RWPE2 (cell line): ENCODE data around the gene CCL3.
A peak's percentile ranks its signal among the peaks of the same experiment; 100 is the strongest.
"Not testable (repeated sequence)": the region's sequence is repeated elsewhere in the genome, so short reads cannot be mapped to it uniquely, and the experiment has no call there.

Source experiments
- ATAC-seq: fragments of 200-7000 bp; cut with Tn5 transposase; 3 replicates; pipeline ENCODE4 v1.9.1; 2021; ENCODE audit warnings: low read depth
- DNase-seq: peaks from one replicate; pipeline ENCODE4 v3.0.0-alpha.2; 2020; ENCODE audit warnings: low spot score
- H3K27ac ChIP-seq: fragments of 450-650 bp; 2 replicates; pipeline ENCODE4 v1.5.1; 2017; ENCODE audit warnings: mild to moderate bottlenecking; ENCODE audit not compliant: poor library complexity, severe bottlenecking
- H3K27me3 ChIP-seq: fragments of 250-450 bp; sonication (Bioruptor Pico); 2 replicates; pipeline ENCODE4 v1.5.1; 2021; ENCODE audit warnings: mild to moderate bottlenecking, moderate library complexity; ENCODE audit not compliant: insufficient read depth, poor library complexity, severe bottlenecking
- H3K36me3 ChIP-seq: fragments of 250-450 bp; sonication (Bioruptor Pico); 2 replicates; pipeline ENCODE4 v1.5.1; 2020; ENCODE audit warnings: low read depth, mild to moderate bottlenecking, moderate library complexity
- H3K4me1 ChIP-seq: fragments of 250-450 bp; sonication (Bioruptor Pico); 2 replicates; pipeline ENCODE4 v1.5.1; 2021; ENCODE audit warnings: mild to moderate bottlenecking, moderate library complexity; ENCODE audit not compliant: insufficient read depth, poor library complexity, severe bottlenecking
- H3K4me3 ChIP-seq: fragments of 250-450 bp; sonication (Bioruptor Pico); 2 replicates; pipeline ENCODE4 v1.5.1; 2021; ENCODE audit warnings: mild to moderate bottlenecking, moderate library complexity; ENCODE audit not compliant: severe bottlenecking
- H3K9me3 ChIP-seq: fragments of 250-450 bp; sonication (Bioruptor Pico); 2 replicates; pipeline ENCODE4 v1.5.1; 2021; ENCODE audit warnings: mild to moderate bottlenecking, moderate library complexity; ENCODE audit not compliant: severe bottlenecking
- CTCF ChIP-seq: fragments of 450-650 bp; IDR thresholded peaks from one replicate; pipeline ENCODE4 v1.5.1; 2017; ENCODE audit warnings: mild to moderate bottlenecking, moderate library complexity; ENCODE audit not compliant: poor library complexity, severe bottlenecking

CCL3 gene

GRCh38 chr17:36085765-36086164, 4.2 kb downstream of the CCL3 start:
- no peak for TF ChIP-seq CTCF
- DNase-seq (no peak), ATAC-seq (no peak)
- Histone ChIP-seq H3K36me3 (no peaks in the 10 kb centered on the region), H3K4me1 (no peaks in the 10 kb centered on the region), H3K27me3 (peaks cover 6% of the 10 kb centered on the region), H3K27ac (no peak overlapping the region), H3K9me3 (no peaks in the 10 kb centered on the region), H3K4me3 (no peak overlapping the region)

GRCh38 chr17:36083691-36084090, 6.3 kb downstream of the CCL3 start:
- DNase-seq = not testable (repeated sequence)

GRCh38 chr17:36082482-36083120, 7.3 kb downstream of the CCL3 start:
- H3K36me3 ChIP-seq, H3K27ac ChIP-seq, ATAC-seq, H3K27me3 ChIP-seq, DNase-seq, H3K9me3 ChIP-seq, H3K4me3 ChIP-seq, H3K4me1 ChIP-seq: not testable (repeated sequence)

More at GRCh38 chr17:36083691-36084090, 6.3 kb downstream of the CCL3 start:
- H3K4me3 ChIP-seq, ATAC-seq, H3K4me1 ChIP-seq, H3K36me3 ChIP-seq, H3K9me3 ChIP-seq, H3K27me3 ChIP-seq, H3K27ac ChIP-seq: not testable (repeated sequence)

- H3K36me3 ChIP-seq, H3K9me3 ChIP-seq, H3K27ac ChIP-seq, H3K4me1 ChIP-seq, H3K27me3 ChIP-seq, H3K4me3 ChIP-seq, DNase-seq, ATAC-seq: not testable (repeated sequence)
These were observed 8.1 kb downstream of the CCL3 start for GRCh38 chr17:36081681-36082471.

GRCh38 chr17:36074365-36074764, 15.6 kb downstream of the CCL3 start:
- Histone ChIP-seq H3K27me3 (peaks cover 5% of the 10 kb centered on the region), H3K4me1 (no peaks in the 10 kb centered on the region), H3K27ac (no peak overlapping the region), H3K9me3 (no peaks in the 10 kb centered on the region), H3K4me3 (no peak overlapping the region), H3K36me3 (no peaks in the 10 kb centered on the region)
- DNase-seq = no peak
- no peak for TF ChIP-seq CTCF
- ATAC-seq = no peak

- H3K9me3 ChIP-seq = no peaks in the 10 kb centered on the region
These were observed 17.4 kb downstream of the CCL3 start for GRCh38 chr17:36072431-36073121.

More at GRCh38 chr17:36072431-36073121, 17.4 kb downstream of the CCL3 start:
- no peaks in the 10 kb centered on the region for H3K4me1 ChIP-seq
- H3K27me3 ChIP-seq = peaks cover 4% of the 10 kb centered on the region
- no peaks in the 10 kb centered on the region for H3K36me3 ChIP-seq
- ATAC-seq (no peak), DNase-seq (no peak)
- no peak overlapping the region for H3K4me3 ChIP-seq
- no peak overlapping the region for H3K27ac ChIP-seq
- peak; percentile 54 for TF ChIP-seq CTCF
